ENCODE data around the gene PCDH12. TPM values are rescaled to one million over a fixed set of nuclear protein-coding genes. Genes with fewer than 3 reads are reported as not detected.

PCDH12 gene
- total and polyA plus RNA-seq, 10 of the 15 experiments (the other 5 are each of a cell fraction or from before 2014, with no cell fraction given), result 0.01 to 0.14 (median 0.06) TPM; not detected in 4

DNA sequence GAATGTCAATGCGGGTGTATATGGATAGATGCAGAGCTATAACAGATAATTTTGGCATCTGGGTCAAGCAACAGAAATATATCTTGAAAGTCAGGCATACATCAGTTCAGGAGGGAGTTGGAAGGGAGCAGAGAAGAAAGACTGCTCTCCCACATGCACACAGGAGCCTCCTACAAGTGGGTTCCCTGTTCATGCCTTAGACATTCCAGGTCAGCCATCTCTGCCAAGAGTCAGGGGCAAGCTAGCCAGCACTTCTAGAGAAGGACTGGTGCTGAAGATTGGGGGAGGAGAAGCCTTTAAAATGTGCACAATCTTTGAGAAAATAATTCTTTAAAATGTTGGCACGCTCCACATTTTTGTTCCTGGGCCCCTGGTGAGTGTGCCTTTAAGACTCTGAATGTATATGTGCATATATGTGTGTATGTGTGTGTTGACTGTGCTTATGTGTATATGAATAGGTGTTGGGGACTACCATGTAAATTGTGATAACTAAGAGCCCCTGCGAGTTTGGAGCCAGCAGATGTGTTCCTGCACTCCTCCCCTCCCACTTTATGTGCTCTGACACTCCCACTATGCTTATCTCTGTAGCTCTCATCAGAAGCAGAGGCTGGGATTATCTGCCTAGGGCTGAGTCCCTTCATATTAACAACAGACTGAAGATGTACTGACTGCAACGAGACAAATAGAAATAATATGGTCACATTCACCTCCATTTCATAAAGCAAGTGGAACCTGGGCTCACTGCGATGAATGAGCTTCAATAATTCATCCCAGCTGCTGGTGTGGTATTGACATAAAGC lies 55.8 kb downstream of the PCDH12 start:
- ChIA-PET SMC1A (ENCODE audit: uncharacterized antibody, unreplicated experiment) (no interaction called here), CTCF (interaction anchor here (1.0 kb wide), 1 partner anchor 39 kb away, joined by 4 read pairs; no protein-coding TSS in a partner anchor), POLR2A (no interaction called here), RAD21 (ENCODE audit: unreplicated experiment) (no interaction called here)
- H4K20me1 ChIP-seq (ENCODE audit: control insufficient read depth, insufficient read depth), result no peaks in the 10 kb centered on the region
- H3K4me3 ChIP-seq, result no peak overlapping the region
- intact Hi-C loops (cut with micrococcal nuclease; ENCODE audit: unreplicated experiment), result no loop called here
- in situ Hi-C loops (cut with MboI), result no loop called here
- no peaks in the 10 kb centered on the region for H3K9me3 ChIP-seq (replicated peaks; ENCODE audit: control insufficient read depth, insufficient read depth, low read length)
- TF ChIP-seq SPI1 (IDR thresholded peaks at IDR 0.05; ENCODE audit: borderline replicate concordance, insufficient read depth, low read depth, low read length) (no peak), MTA3 (IDR thresholded peaks at IDR 0.05; ENCODE audit: borderline replicate concordance, low read length) (no peak), ZNF24 (IDR thresholded peaks at IDR 0.05) (no peak), CBX5 (IDR thresholded peaks at IDR 0.05; ENCODE audit: low read depth) (no peak), SREBF2 (IDR thresholded peaks at IDR 0.05; ENCODE audit: low read length) (no peak), ATF7 (IDR thresholded peaks at IDR 0.05; ENCODE audit: low read depth) (no peak), RELA (IDR thresholded peaks at IDR 0.05; ENCODE audit: borderline replicate concordance, partially characterized antibody) (no peak), BRCA1 (IDR thresholded peaks at IDR 0.05; ENCODE audit: low read depth, low read length) (no peak), RFX5 (IDR thresholded peaks at IDR 0.05; ENCODE audit: low read depth, low read length) (no peak), MEF2A (IDR thresholded peaks at IDR 0.05; ENCODE audit: insufficient read depth, low read depth, low read length) (no peak), ELK1 (IDR thresholded peaks at IDR 0.05; ENCODE audit: low read depth, low read length) (no peak), BCL11A (IDR thresholded peaks at IDR 0.05; ENCODE audit: low read depth, low read length) (no peak), MAX (IDR thresholded peaks at IDR 0.05; ENCODE audit: low read depth, low read length) (no peak), IKZF1 (conservative IDR thresholded peaks at IDR 0.05) (no peak)
- TF ChIP-seq, protein P1, sequence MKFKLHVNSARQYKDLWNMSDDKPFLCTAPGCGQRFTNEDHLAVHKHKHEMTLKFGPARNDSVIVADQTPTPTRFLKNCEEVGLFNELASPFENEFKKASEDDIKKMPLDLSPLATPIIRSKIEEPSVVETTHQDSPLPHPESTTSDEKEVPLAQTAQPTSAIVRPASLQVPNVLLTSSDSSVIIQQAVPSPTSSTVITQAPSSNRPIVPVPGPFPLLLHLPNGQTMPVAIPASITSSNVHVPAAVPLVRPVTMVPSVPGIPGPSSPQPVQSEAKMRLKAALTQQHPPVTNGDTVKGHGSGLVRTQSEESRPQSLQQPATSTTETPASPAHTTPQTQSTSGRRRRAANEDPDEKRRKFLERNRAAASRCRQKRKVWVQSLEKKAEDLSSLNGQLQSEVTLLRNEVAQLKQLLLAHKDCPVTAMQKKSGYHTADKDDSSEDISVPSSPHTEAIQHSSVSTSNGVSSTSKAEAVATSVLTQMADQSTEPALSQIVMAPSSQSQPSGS (IDR thresholded peaks at IDR 0.05; ENCODE audit: low read length), result no peak
- no peaks in the 10 kb centered on the region; a peak in 2 of 4 replicates for H3K27me3 ChIP-seq (replicated peaks in 1 of 2; ENCODE audit: control insufficient read depth in 2 of 2, insufficient read depth in 2 of 2, low read length in 1 of 2)
- no peaks in the 10 kb centered on the region for H3K36me3 ChIP-seq (ENCODE audit: control insufficient read depth in 2 of 2, insufficient read depth in 2 of 2, low read length in 1 of 2)
- no TSS peak for BruUV-seq (replicated peaks)
- no peak for FAIRE-seq
- no peak overlapping the region for H3K27ac ChIP-seq (ENCODE audit: control insufficient read depth, insufficient read depth)
- ATAC-seq, result no peak
- DNase-seq (ENCODE audit: low read depth, low spot score), result no peak
- H3K4me1 ChIP-seq (ENCODE audit: control insufficient read depth, insufficient read depth, low read length), result no peaks in the 10 kb centered on the region
- H3K4me2 ChIP-seq (ENCODE audit: control insufficient read depth, insufficient read depth), result no peak overlapping the region
- no peak overlapping the region for H2AFZ ChIP-seq (ENCODE audit: control insufficient read depth, low read depth, low read length)
- no peak overlapping the region for H3K9ac ChIP-seq (ENCODE audit: control insufficient read depth, insufficient read depth, low read length)
- H3K79me2 ChIP-seq (ENCODE audit: control insufficient read depth, insufficient read depth, low read length), result no peaks in the 10 kb centered on the region
- 17% methylated on average over 5 of the region's 5 CpGs for WGBS (ENCODE audit: insufficient coverage, insufficient replicate concordance, low lambda C conversion rate, missing lambda C conversion rate)
